Lower leg skin (tissue), 4 donors: ENCODE results near the gene NOVA2. TPM values are rescaled to one million over a fixed set of nuclear protein-coding genes. Genes with fewer than 3 reads are reported as not detected.

Experiments used
- DNase-seq, 2 donors: peaks; one replicate each; pipeline ENCODE4 v3.0.0-alpha.2; 2019; ENCODE audit warnings: low spot score in 2 of 2
- H3K4me3 ChIP-seq: fragments of 200-600 bp; sonication (generic); 2 replicates; pipeline ENCODE4 v1.5.1; 2017; ENCODE audit warnings: mild to moderate bottlenecking, low read depth; ENCODE audit not compliant: poor library complexity, severe bottlenecking
- CTCF ChIP-seq, 3 donors: fragments of 450-650 bp; IDR thresholded peaks; one replicate each; pipeline ENCODE4 v1.5.1; 2016; ENCODE audit warnings: antibody characterized with exemption in 3 of 3, mild to moderate bottlenecking in 3 of 3, moderate library complexity in 2 of 3
- POLR2A ChIP-seq, 2 donors: fragments of 450-650 bp; IDR thresholded peaks; one replicate each; pipeline ENCODE4 v1.6.1; 2016 to 2017; ENCODE audit warnings: antibody characterized with exemption in 2 of 2, mild to moderate bottlenecking in 1 of 2, moderate library complexity in 1 of 2
- WGBS, 2 donors: methylation state at CpG; one replicate each; pipeline ENCODE4 v1.1.5; 2018; 5-methylcytosine and 5-hydroxymethylcytosine counted together
- intact Hi-C: fragments of 100-400 bp; cut with DNase I; formaldehyde crosslinking; loops from one replicate; pipeline ENCODE4 v1.15.0; 2023; ENCODE audit warnings: low total_unique reads
- microRNA counts, 2 donors: library from miRNA; unstranded; fragments of <30 nt; microRNA quantifications; one replicate each; lab custom pipeline; 2016
- microRNA-seq, 2 donors: library from miRNA; unstranded; fragments of <30 nt; microRNA quantifications; one replicate each; pipeline ENCODE4, GENCODE V29; 2016; ENCODE audit warnings: borderline replicate concordance in 2 of 2, borderline number of aligned reads in 1 of 2
- total RNA-seq, 4 donors: library from RNA; depleted of rRNA; stranded (reverse); fragments of >200 nt; gene quantifications; one replicate each; pipeline ENCODE4 v1.1.0, GENCODE V29; 2016

Gene NOVA2
- total RNA-seq, 4 donors from 2014 or later = 0.25 to 0.91 (median 0.66) TPM

GRCh38 chr19:45883881-45884681 lies 89.6 kb downstream of the NOVA2 start:
- no peak overlapping the region for H3K4me3 ChIP-seq
- TF ChIP-seq POLR2A (IDR thresholded peaks at IDR 0.05) (no peak), CTCF (IDR thresholded peaks at IDR 0.05) (no peak)
- 86 to 94% methylated on average over 34 to 46 of the region's 57 CpGs for WGBS, 2 donors
- intact Hi-C loops = no loop called here
- DNase-seq = no peak

MicroRNAs within 50 kb of the gene (microRNA counts, 767-probe panel; counts per million panel counts)
- microRNA hsa-miR-769-3p (lab: Ali Mortazavi, UCI) = 0 to 358 counts per million in 2 donors
- microRNA hsa-miR-769-5p (lab: Ali Mortazavi, UCI) = 0 to 358 counts per million in 2 donors

Small RNAs within 50 kb of the gene (microRNA-seq; reads per million reads assigned to microRNA genes)
- gene MIR769 = 73.6 to 101 reads per million in 2 donors

Other genes starting within 250 kb of the NOVA2 start
- gene FBXO46, start 243.0 kb downstream of the NOVA2 start, total RNA-seq = 10 to 100 TPM; 22.0 to 26.7 (median 25.4) TPM
- not detected for gene MEIOSIN, start 240.4 kb downstream of the NOVA2 start, total RNA-seq
- 10 to 100 TPM; 12.6 to 17.3 (median 13.8) TPM for gene SIX5, start 204.6 kb downstream of the NOVA2 start, total RNA-seq
- gene DMPK, start 191.4 kb downstream of the NOVA2 start, total RNA-seq = 10 to 100 TPM in 3 of 4 donors, 1 to 10 TPM in 1; 8.8 to 20.2 (median 13.8) TPM
- gene DMWD, start 181.0 kb downstream of the NOVA2 start, total RNA-seq = 10 to 100 TPM; 20.0 to 31.0 (median 28.0) TPM
- not detected for gene RSPH6A, start 158.6 kb downstream of the NOVA2 start, total RNA-seq
- 10 to 100 TPM; 30.3 to 62.8 (median 46.6) TPM for gene SYMPK, start 110.7 kb downstream of the NOVA2 start, total RNA-seq
- gene FOXA3, start 109.5 kb downstream of the NOVA2 start, total RNA-seq = under 1 TPM in 1 of 4 donors, not detected in 3; 0.12 TPM
- 10 to 100 TPM; 38.9 to 44.0 (median 42.8) TPM for gene IRF2BP1, start 87.7 kb downstream of the NOVA2 start, total RNA-seq
- 1 to 10 TPM; 2.0 to 8.0 (median 7.2) TPM for gene MYPOP, start 71.3 kb downstream of the NOVA2 start, total RNA-seq
- not detected for gene NANOS2, start 59.1 kb downstream of the NOVA2 start, total RNA-seq
- gene CCDC61, start 21.6 kb upstream of the NOVA2 start, total RNA-seq = 10 to 100 TPM in 2 of 4 donors, 1 to 10 TPM in 2; 7.2 to 14.4 (median 10.4) TPM
- not detected for gene PGLYRP1, start 49.2 kb upstream of the NOVA2 start, total RNA-seq
- gene IGFL4, start 67.1 kb upstream of the NOVA2 start, total RNA-seq = 1 to 10 TPM in 3 of 4 donors, under 1 TPM in 1; 0.80 to 5.5 (median 2.7) TPM
- 10 to 100 TPM; 19.0 to 46.7 (median 24.9) TPM for gene IGFL3, start 150.8 kb upstream of the NOVA2 start, total RNA-seq
- gene IGFL2, start 174.4 kb upstream of the NOVA2 start, total RNA-seq = 10 to 100 TPM in 3 of 4 donors, 1 to 10 TPM in 1; 7.2 to 26.9 (median 24.9) TPM